ENCODE measurements around the gene GALNT17. TPM values are rescaled to one million over a fixed set of nuclear protein-coding genes. Genes with fewer than 3 reads are reported as not detected.

The GALNT17 gene
- total and polyA plus RNA-seq, 2 experiments from 2014 or later = 11.1 to 65.6 TPM

DNA sequence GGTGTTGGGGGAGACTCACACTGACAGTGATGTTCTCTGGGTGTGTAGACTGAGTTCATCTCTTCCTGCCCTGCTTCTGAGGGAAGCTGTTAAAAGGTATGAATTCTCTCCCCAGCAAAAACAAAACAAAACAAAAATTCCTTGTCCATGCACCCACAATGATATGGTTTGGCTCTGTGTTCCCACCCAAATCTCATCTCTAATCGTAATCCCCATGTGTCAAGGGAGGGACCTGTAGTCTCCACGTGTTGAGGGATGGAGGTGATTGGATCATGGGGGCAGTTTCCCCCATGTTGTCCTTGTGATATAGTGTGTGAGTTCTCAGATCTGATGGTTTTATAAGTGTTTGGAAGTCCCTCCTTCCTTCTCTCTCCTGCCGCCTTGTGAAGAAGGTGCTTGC is 245.5 kb downstream of the GALNT17 start (continued):
- TF ChIP-seq, protein P1, sequence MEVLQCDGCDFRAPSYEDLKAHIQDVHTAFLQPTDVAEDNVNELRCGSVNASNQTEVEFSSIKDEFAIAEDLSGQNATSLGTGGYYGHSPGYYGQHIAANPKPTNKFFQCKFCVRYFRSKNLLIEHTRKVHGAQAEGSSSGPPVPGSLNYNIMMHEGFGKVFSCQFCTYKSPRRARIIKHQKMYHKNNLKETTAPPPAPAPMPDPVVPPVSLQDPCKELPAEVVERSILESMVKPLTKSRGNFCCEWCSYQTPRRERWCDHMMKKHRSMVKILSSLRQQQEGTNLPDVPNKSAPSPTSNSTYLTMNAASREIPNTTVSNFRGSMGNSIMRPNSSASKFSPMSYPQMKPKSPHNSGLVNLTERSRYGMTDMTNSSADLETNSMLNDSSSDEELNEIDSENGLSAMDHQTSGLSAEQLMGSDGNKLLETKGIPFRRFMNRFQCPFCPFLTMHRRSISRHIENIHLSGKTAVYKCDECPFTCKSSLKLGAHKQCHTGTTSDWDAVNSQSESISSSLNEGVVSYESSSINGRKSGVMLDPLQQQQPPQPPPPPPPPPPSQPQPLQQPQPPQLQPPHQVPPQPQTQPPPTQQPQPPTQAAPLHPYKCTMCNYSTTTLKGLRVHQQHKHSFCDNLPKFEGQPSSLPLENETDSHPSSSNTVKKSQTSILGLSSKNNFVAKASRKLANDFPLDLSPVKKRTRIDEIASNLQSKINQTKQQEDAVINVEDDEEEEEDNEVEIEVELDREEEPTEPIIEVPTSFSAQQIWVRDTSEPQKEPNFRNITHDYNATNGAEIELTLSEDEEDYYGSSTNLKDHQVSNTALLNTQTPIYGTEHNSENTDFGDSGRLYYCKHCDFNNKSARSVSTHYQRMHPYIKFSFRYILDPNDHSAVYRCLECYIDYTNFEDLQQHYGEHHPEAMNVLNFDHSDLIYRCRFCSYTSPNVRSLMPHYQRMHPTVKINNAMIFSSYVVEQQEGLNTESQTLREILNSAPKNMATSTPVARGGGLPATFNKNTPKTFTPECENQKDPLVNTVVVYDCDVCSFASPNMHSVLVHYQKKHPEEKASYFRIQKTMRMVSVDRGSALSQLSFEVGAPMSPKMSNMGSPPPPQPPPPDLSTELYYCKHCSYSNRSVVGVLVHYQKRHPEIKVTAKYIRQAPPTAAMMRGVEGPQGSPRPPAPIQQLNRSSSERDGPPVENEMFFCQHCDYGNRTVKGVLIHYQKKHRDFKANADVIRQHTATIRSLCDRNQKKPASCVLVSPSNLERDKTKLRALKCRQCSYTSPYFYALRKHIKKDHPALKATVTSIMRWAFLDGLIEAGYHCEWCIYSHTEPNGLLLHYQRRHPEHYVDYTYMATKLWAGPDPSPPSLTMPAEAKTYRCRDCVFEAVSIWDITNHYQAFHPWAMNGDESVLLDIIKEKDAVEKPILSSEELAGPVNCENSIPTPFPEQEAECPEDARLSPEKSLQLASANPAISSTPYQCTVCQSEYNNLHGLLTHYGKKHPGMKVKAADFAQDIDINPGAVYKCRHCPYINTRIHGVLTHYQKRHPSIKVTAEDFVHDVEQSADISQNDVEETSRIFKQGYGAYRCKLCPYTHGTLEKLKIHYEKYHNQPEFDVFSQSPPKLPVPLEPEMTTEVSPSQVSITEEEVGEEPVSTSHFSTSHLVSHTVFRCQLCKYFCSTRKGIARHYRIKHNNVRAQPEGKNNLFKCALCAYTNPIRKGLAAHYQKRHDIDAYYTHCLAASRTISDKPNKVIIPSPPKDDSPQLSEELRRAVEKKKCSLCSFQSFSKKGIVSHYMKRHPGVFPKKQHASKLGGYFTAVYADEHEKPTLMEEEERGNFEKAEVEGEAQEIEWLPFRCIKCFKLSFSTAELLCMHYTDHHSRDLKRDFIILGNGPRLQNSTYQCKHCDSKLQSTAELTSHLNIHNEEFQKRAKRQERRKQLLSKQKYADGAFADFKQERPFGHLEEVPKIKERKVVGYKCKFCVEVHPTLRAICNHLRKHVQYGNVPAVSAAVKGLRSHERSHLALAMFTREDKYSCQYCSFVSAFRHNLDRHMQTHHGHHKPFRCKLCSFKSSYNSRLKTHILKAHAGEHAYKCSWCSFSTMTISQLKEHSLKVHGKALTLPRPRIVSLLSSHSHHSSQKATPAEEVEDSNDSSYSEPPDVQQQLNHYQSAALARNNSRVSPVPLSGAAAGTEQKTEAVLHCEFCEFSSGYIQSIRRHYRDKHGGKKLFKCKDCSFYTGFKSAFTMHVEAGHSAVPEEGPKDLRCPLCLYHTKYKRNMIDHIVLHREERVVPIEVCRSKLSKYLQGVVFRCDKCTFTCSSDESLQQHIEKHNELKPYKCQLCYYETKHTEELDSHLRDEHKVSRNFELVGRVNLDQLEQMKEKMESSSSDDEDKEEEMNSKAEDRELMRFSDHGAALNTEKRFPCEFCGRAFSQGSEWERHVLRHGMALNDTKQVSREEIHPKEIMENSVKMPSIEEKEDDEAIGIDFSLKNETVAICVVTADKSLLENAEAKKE (CRISPR knock-in tag; IDR thresholded peaks at IDR 0.05) = no peak
- no peak for TF ChIP-seq STAT1 (IDR thresholded peaks at IDR 0.05; ENCODE audit: unreplicated experiment)
- no peak for TF ChIP-seq JUNB (IDR thresholded peaks at IDR 0.05; ENCODE audit: unreplicated experiment)
- TF ChIP-seq NANOG (IDR thresholded peaks at IDR 0.05; ENCODE audit: borderline replicate concordance) = no peak
- no peak for TF ChIP-seq ZNF114 (CRISPR knock-in tag; IDR thresholded peaks at IDR 0.05)

DNA sequence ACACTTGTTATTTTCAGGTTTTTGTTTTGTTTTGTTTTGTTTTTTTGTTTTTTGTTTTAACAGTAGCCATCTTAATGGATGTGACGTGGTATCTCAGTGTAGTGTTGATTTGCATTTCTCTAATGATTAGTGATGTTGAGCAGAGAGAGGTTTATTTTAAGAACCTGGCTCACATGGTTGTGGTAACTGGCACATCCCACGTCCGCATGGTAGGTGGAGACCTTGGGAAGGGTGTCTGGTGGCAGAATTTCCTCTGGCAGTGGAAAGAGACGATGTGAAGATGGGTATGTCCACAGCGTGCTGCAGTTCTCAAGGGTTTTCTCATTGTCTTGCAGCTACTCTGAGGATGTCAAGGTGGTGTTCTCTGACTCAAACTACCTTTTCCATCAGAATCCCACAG is 252.2 kb downstream of the GALNT17 start:
- Histone ChIP-seq H4K20me1 (replicated peaks; ENCODE audit: insufficient read depth) (no peaks in the 10 kb centered on the region; the same call in 1 of the 2 replicates), H3K27me3 (ENCODE audit: insufficient read depth) (no peaks in the 10 kb centered on the region), H3K4me3 (no peak overlapping the region), H3K79me2 (replicated peaks; ENCODE audit: insufficient read depth) (peaks cover 29% of the 10 kb centered on the region; the same call in 1 of the 2 replicates), H2AFZ (no peak overlapping the region), H3K4me2 (no peak overlapping the region), H3K9me2 (ENCODE audit: insufficient read depth) (peaks cover 4% of the 10 kb centered on the region; the same call in 1 of the 2 replicates), H3K36me3 (ENCODE audit: insufficient read depth) (no peaks in the 10 kb centered on the region), H3F3A (replicated peaks; ENCODE audit: low read depth) (no peaks in the 10 kb centered on the region), H3K4me1 (ENCODE audit: insufficient read depth) (no peaks in the 10 kb centered on the region), H3K27ac (ENCODE audit: low read depth) (0 out of 2 replicates have a peak overlapping the region, but pooled peaks have one; percentile 19)
- Mint-ChIP-seq H3K27me3 (ENCODE audit: insufficient read depth, low read depth, poor library complexity) (peaks cover 8% of the 10 kb centered on the region), H3K9me3 (peaks cover 15% of the 10 kb centered on the region), H3K4me3 (no peak overlapping the region), H3K4me1 (peaks cover 20% of the 10 kb centered on the region), H3K27ac (no peak overlapping the region), H3K36me3 (ENCODE audit: low read depth) (peaks cover 30% of the 10 kb centered on the region)
- TF ChIP-seq POLR2AphosphoS5 (IDR thresholded peaks at IDR 0.05; ENCODE audit: low read depth) (no peak), JUNB (IDR thresholded peaks at IDR 0.05; ENCODE audit: unreplicated experiment) (no peak), EZH2phosphoT487 (IDR thresholded peaks at IDR 0.05; ENCODE audit: unreplicated experiment) (no peak), NANOG (IDR thresholded peaks at IDR 0.05; ENCODE audit: borderline replicate concordance) (no peak), EZH2 (IDR thresholded peaks at IDR 0.05; ENCODE audit: low read depth, unreplicated experiment) (no peak)
- TF ChIP-seq, protein P1 (CRISPR knock-in tag; IDR thresholded peaks at IDR 0.05) = no peak
- no peak for ATAC-seq
- DNase-seq (ENCODE audit: low spot score) = no peak

Data from GM23338 (cell line).